Kidney tubule cell (primary cell): Measurements from ENCODE around the gene RBM39.
"Not testable (repeated sequence)": the region's sequence is repeated elsewhere in the genome, so short reads cannot be mapped to it uniquely, and the experiment has no call there.

Experiments
- DNase-seq: peaks from one replicate; pipeline ENCODE4 v3.0.0-alpha.2; 2018; ENCODE audit warnings: low spot score

Gene RBM39

GRCh38 chr20:35741892-35742740 is at the start of gene RBM39:
Gene RBM39, minus strand, starts transcription at chr20:35742260. Its CDS starts 1,386 bp downstream, at chr20:35740874.
- DNase-seq = peak; percentile 100

GRCh38 chr20:35791821-35792220 is 49.8 kb upstream of the RBM39 start:
- DNase-seq = peak; percentile 79

- no peak for DNase-seq
These were observed 49.0 kb upstream of the RBM39 start for GRCh38 chr20:35791097-35791496.

- peak; percentile 33 for DNase-seq
These were observed 46.7 kb upstream of the RBM39 start for GRCh38 chr20:35788796-35789195.

GRCh38 chr20:35785541-35785940 is 43.5 kb upstream of the RBM39 start:
- not testable (repeated sequence) for DNase-seq

- not testable (repeated sequence) for DNase-seq
These were observed 41.8 kb upstream of the RBM39 start for GRCh38 chr20:35783811-35784210.

- no peak for DNase-seq
These were observed 34.5 kb upstream of the RBM39 start for GRCh38 chr20:35776513-35777101.

GRCh38 chr20:35774391-35774790 is 32.3 kb upstream of the RBM39 start:
- no peak for DNase-seq

GRCh38 chr20:35773154-35773751 is 31.2 kb upstream of the RBM39 start:
- DNase-seq = no peak

- no peak for DNase-seq
These were observed 30.6 kb upstream of the RBM39 start for GRCh38 chr20:35772563-35773058.

- peak; percentile 95 for DNase-seq
These were observed 29.9 kb upstream of the RBM39 start, which contains the start of gene PHF20 for GRCh38 chr20:35771689-35772562. Gene PHF20, plus strand, starts transcription at chr20:35772015. Its CDS starts 29,508 bp downstream, at chr20:35801523.

- DNase-seq = no peak
These were observed 29.3 kb upstream of the RBM39 start for GRCh38 chr20:35771367-35771688.

- DNase-seq = peak; percentile 94
These were observed 26.9 kb upstream of the RBM39 start for GRCh38 chr20:35768731-35769664.

GRCh38 chr20:35767683-35768481 is 25.8 kb upstream of the RBM39 start:
- DNase-seq = no peak

GRCh38 chr20:35766843-35767242 is 24.8 kb upstream of the RBM39 start:
- no peak for DNase-seq

- not testable (repeated sequence) for DNase-seq
These were observed 22.9 kb upstream of the RBM39 start for GRCh38 chr20:35764936-35765335.

GRCh38 chr20:35762461-35762860 is 20.4 kb upstream of the RBM39 start:
- DNase-seq = no peak

GRCh38 chr20:35761548-35761947 is 19.5 kb upstream of the RBM39 start:
- not testable (repeated sequence) for DNase-seq

- no peak for DNase-seq
These were observed 15.1 kb upstream of the RBM39 start for GRCh38 chr20:35757098-35757705.
